DOHH2 (cell line): Measurements from ENCODE around the gene CMIP.

Source experiments
- EZH2phosphoT487 ChIP-seq: fragments of 200-600 bp; sonication (generic); IDR thresholded peaks from 2 replicates; pipeline ENCODE4 v1.6.1; 2017; ENCODE audit warnings: borderline replicate concordance, mild to moderate bottlenecking, antibody characterized with exemption, low read length, moderate library complexity, mixed read lengths
- TF ChIP-seq, protein P1 (sequence below): fragments of 200-600 bp; sonication (generic); IDR thresholded peaks from one replicate; pipeline ENCODE4 v1.5.1; 2014; ENCODE audit warnings: antibody characterized with exemption, mild to moderate bottlenecking, low read depth, low read length; ENCODE audit not compliant: poor library complexity, severe bottlenecking

DNA sequence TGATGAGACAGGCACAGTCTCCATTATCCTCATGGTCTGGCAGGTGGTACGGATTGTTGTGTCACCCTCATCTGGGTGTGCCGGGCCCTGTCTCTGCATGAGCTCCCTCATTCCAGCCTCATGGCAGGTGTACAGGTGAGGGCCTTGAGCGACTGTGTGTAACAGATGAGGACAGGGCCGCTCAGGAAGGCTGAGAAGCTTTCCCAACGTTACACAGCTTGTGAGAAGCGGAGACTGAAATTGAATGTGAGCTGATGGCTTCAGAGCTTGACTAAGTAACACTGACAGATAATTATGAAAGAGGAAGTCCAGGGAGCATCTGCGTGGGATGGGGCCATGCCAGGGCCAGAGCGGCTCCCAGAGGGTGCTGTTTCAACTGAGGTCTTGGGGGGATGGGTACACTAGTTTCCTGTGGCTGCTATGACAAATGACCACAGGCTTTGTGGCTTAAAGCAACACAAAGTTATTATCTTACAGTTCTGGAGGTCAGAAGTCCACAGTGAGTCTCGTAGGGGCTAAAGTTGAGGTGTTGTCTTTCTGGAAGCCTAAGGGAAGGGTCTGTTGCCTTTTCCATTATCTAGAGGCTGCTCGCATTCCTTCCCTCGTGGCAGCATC, 36.7 kb downstream of the CMIP start:
- TF ChIP-seq, protein P1, sequence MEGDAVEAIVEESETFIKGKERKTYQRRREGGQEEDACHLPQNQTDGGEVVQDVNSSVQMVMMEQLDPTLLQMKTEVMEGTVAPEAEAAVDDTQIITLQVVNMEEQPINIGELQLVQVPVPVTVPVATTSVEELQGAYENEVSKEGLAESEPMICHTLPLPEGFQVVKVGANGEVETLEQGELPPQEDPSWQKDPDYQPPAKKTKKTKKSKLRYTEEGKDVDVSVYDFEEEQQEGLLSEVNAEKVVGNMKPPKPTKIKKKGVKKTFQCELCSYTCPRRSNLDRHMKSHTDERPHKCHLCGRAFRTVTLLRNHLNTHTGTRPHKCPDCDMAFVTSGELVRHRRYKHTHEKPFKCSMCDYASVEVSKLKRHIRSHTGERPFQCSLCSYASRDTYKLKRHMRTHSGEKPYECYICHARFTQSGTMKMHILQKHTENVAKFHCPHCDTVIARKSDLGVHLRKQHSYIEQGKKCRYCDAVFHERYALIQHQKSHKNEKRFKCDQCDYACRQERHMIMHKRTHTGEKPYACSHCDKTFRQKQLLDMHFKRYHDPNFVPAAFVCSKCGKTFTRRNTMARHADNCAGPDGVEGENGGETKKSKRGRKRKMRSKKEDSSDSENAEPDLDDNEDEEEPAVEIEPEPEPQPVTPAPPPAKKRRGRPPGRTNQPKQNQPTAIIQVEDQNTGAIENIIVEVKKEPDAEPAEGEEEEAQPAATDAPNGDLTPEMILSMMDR = no peak
- TF ChIP-seq EZH2phosphoT487 = no peak
